CD4-positive, alpha-beta memory T cell (primary cell): ENCODE data around the gene DNAH3. TPM values are rescaled to one million over a fixed set of nuclear protein-coding genes. Genes with fewer than 3 reads are reported as not detected.
"Not testable (repeated sequence)": the region's sequence is repeated elsewhere in the genome, so short reads cannot be mapped to it uniquely, and the experiment has no call there.

ENCODE experiments used
- CTCF ChIA-PET: fragments of 350-600 bp; sonication (Branson Sonifier 250); formaldehyde crosslinking; loops from one replicate; lab custom pipeline; 2021; ENCODE audit warnings: inconsistent platforms; ENCODE audit not compliant: partially characterized antibody; lab: Charles Lee
- POLR2A ChIA-PET: fragments of 350-600 bp; sonication (Branson Sonifier 250); formaldehyde crosslinking; loops from one replicate; lab custom pipeline; 2021; ENCODE audit not compliant: partially characterized antibody; lab: Charles Lee
- DNase-seq, 5 donors: peaks; one replicate each; pipeline versions ENCODE4 v3.0.0 to v3.0.0-alpha.2; 2020 to 2022; ENCODE audit warnings: mixed read lengths in 1 of 5
- H3K27ac ChIP-seq: one replicate; pipeline ENCODE4 v1.7.0; 2013; ENCODE audit warnings: low read depth, low read length
- H3K27me3 ChIP-seq: 2 replicates; pipeline ENCODE4 v1.7.0; 2013; ENCODE audit warnings: mild to moderate bottlenecking, low read length, moderate library complexity; ENCODE audit not compliant: insufficient read depth
- H3K36me3 ChIP-seq: 2 replicates; pipeline ENCODE4 v1.7.0; 2013; ENCODE audit warnings: mild to moderate bottlenecking, low read length, moderate library complexity; ENCODE audit not compliant: insufficient read depth
- H3K4me1 ChIP-seq: 2 replicates; pipeline ENCODE4 v1.7.0; 2013; ENCODE audit warnings: mild to moderate bottlenecking, low read length, moderate library complexity; ENCODE audit not compliant: insufficient read depth
- H3K4me3 ChIP-seq, 2 donors: one replicate each; pipeline ENCODE4 v1.7.0; 2013; ENCODE audit warnings: low read length in 2 of 2, mild to moderate bottlenecking in 1 of 2
- H3K9me3 ChIP-seq, 2 donors: one replicate each; pipeline ENCODE4 v1.7.0; 2013; ENCODE audit warnings: low read length in 2 of 2, control low read depth in 1 of 2; ENCODE audit not compliant: control insufficient read depth in 1 of 2
- H3K27ac Mint-ChIP-seq, 7 donors: one replicate each; pipeline ENCODE4 v1.8.0; 2020 to 2021; ENCODE audit warnings: mixed read lengths in 7 of 7, mild to moderate bottlenecking in 6 of 7, inconsistent platforms in 3 of 7, moderate library complexity in 3 of 7
- H3K27me3 Mint-ChIP-seq, 2 donors: one replicate each; pipeline ENCODE4 v1.8.0; 2020 to 2021; ENCODE audit warnings: mixed read lengths in 2 of 2
- H3K36me3 Mint-ChIP-seq, 2 donors: one replicate each; pipeline ENCODE4 v1.8.0; 2020 to 2021; ENCODE audit warnings: mixed read lengths in 2 of 2, inconsistent platforms in 1 of 2, mild to moderate bottlenecking in 1 of 2
- H3K4me1 Mint-ChIP-seq, 4 donors: one replicate each; pipeline ENCODE4 v1.8.0; 2020 to 2021; ENCODE audit warnings: mixed read lengths in 4 of 4, mild to moderate bottlenecking in 1 of 4
- H3K4me3 Mint-ChIP-seq, 8 donors: one replicate each; pipeline ENCODE4 v1.8.0; 2020 to 2021; ENCODE audit warnings: mixed read lengths in 8 of 8, mild to moderate bottlenecking in 7 of 8, moderate library complexity in 6 of 8, inconsistent platforms in 3 of 8
- H3K9me3 Mint-ChIP-seq, 8 donors: one replicate each; pipeline ENCODE4 v1.8.0; 2020 to 2021; ENCODE audit warnings: mixed read lengths in 8 of 8, mild to moderate bottlenecking in 5 of 8, inconsistent platforms in 3 of 8, moderate library complexity in 1 of 8
- intact Hi-C: fragments of 100-400 bp; cut with micrococcal nuclease; formaldehyde crosslinking; loops from one replicate; pipeline ENCODE4 v1.15.1; 2023
- polyA plus RNA-seq, 2 donors: library from polyadenylated mRNA; unstranded; fragments of 300-500 nt; fragmentation: Illumina TruSeq; gene quantifications; one replicate each; pipeline ENCODE4 v1.2.3, GENCODE V29; 2021
- total RNA-seq, 2 experiments: library from RNA; stranded (reverse); gene quantifications; one replicate each; pipeline ENCODE4 v1.2.3, GENCODE V29; 2021

DNAH3 gene
- total and polyA plus RNA-seq, 4 experiments from 2014 or later: not detected

GRCh38 chr16:20933589-20933988 is 217.1 kb downstream of the DNAH3 start:
- DNase-seq: no peak
- H3K4me3 Mint-ChIP-seq: no peak overlapping the region
- H3K36me3 Mint-ChIP-seq: no peaks in the 10 kb centered on the region
- H3K27me3 ChIP-seq: no peaks in the 10 kb centered on the region
- H3K4me1 ChIP-seq: no peaks in the 10 kb centered on the region
- no peak overlapping the region for H3K4me3 ChIP-seq
- no peaks in the 10 kb centered on the region for H3K4me1 Mint-ChIP-seq
- H3K9me3 Mint-ChIP-seq: no peaks in the 10 kb centered on the region
- H3K27me3 Mint-ChIP-seq: no peaks in the 10 kb centered on the region
- POLR2A ChIA-PET: no interaction called here
- no peak overlapping the region for H3K27ac Mint-ChIP-seq
- intact Hi-C loops: no loop called here
- no peaks in the 10 kb centered on the region for H3K36me3 ChIP-seq
- CTCF ChIA-PET: no interaction called here
- H3K27ac ChIP-seq: no peak overlapping the region
- H3K9me3 ChIP-seq: no peaks in the 10 kb centered on the region

- intact Hi-C loops: no loop called here
- Histone ChIP-seq H3K9me3 (no peaks in the 10 kb centered on the region), H3K4me3 (no peak overlapping the region), H3K27me3 (no peaks in the 10 kb centered on the region), H3K27ac (no peak overlapping the region), H3K4me1 (no peaks in the 10 kb centered on the region), H3K36me3 (no peaks in the 10 kb centered on the region)
- ChIA-PET POLR2A (no interaction called here), CTCF (no interaction called here)
- Mint-ChIP-seq H3K36me3 (peaks cover 2 to 3% of the 10 kb centered on the region in 2 donors), H3K27ac (no peak overlapping the region), H3K4me1 (no peaks in the 10 kb centered on the region), H3K9me3 (no peaks in the 10 kb centered on the region), H3K4me3 (no peak overlapping the region), H3K27me3 (no peaks in the 10 kb centered on the region)
- DNase-seq: no peak
Observed at GRCh38 chr16:20931066-20931600, 219.5 kb downstream of the DNAH3 start.

- Histone ChIP-seq H3K27ac (no peak overlapping the region), H3K36me3 (no peaks in the 10 kb centered on the region), H3K9me3 (no peaks in the 10 kb centered on the region), H3K4me3 (no peak overlapping the region), H3K27me3 (no peaks in the 10 kb centered on the region), H3K4me1 (no peaks in the 10 kb centered on the region)
- Mint-ChIP-seq H3K27me3 (no peaks in the 10 kb centered on the region), H3K36me3 (peaks cover 9 to 10% of the 10 kb centered on the region in 2 donors), H3K4me3 (no peak overlapping the region), H3K9me3 (no peaks in the 10 kb centered on the region), H3K27ac (no peak overlapping the region), H3K4me1 (no peaks in the 10 kb centered on the region)
- POLR2A ChIA-PET: interaction anchor here (0.6 kb wide), 1 partner anchor 9 kb away, joined by 3 read pairs; no protein-coding TSS in a partner anchor
- no peak for DNase-seq
- CTCF ChIA-PET: interaction anchor here (0.7 kb wide), 1 partner anchor 69 kb away, joined by 3 read pairs; no protein-coding TSS in a partner anchor
- intact Hi-C loops: no loop called here
Observed at GRCh38 chr16:20930365-20930690, 220.3 kb downstream of the DNAH3 start.

GRCh38 chr16:20929676-20930364 is 220.8 kb downstream of the DNAH3 start:
- POLR2A ChIA-PET: interaction anchor here (0.6 kb wide), 1 partner anchor 8 kb away, joined by 3 read pairs; no protein-coding TSS in a partner anchor
- DNase-seq, H3K4me1 Mint-ChIP-seq, H3K36me3 ChIP-seq, H3K9me3 Mint-ChIP-seq, H3K9me3 ChIP-seq, H3K4me3 ChIP-seq, H3K27me3 ChIP-seq, H3K27me3 Mint-ChIP-seq, H3K27ac ChIP-seq, H3K4me3 Mint-ChIP-seq, H3K4me1 ChIP-seq, intact Hi-C loops: not testable (repeated sequence)
- CTCF ChIA-PET: interaction anchor here (0.7 kb wide), 1 partner anchor 70 kb away, joined by 3 read pairs; no protein-coding TSS in a partner anchor
- Mint-ChIP-seq H3K27ac (peak overlapping the region in 1 of 7 donors; percentile 0), H3K36me3 (peaks cover 10% of the 10 kb centered on the region in 2 donors)

GRCh38 chr16:20928774-20929411 is 221.8 kb downstream of the DNAH3 start:
- ChIA-PET CTCF (no interaction called here), POLR2A (no interaction called here)
- Histone ChIP-seq H3K4me1 (no peaks in the 10 kb centered on the region), H3K27ac (no peak overlapping the region), H3K27me3 (no peaks in the 10 kb centered on the region), H3K4me3 (no peak overlapping the region), H3K9me3 (no peaks in the 10 kb centered on the region), H3K36me3 (peaks cover 9% of the 10 kb centered on the region)
- no peaks in the 10 kb centered on the region for H3K9me3 Mint-ChIP-seq
- no peak for DNase-seq
- intact Hi-C loops: no loop called here
- H3K27me3 Mint-ChIP-seq: no peaks in the 10 kb centered on the region
- H3K36me3 Mint-ChIP-seq: peaks cover 10 to 16% of the 10 kb centered on the region in 2 donors
- no peak overlapping the region for H3K27ac Mint-ChIP-seq
- no peaks in the 10 kb centered on the region for H3K4me1 Mint-ChIP-seq
- H3K4me3 Mint-ChIP-seq: no peak overlapping the region

- intact Hi-C loops: no loop called here
- Mint-ChIP-seq H3K4me3 (no peak overlapping the region), H3K27ac (no peak overlapping the region), H3K9me3 (no peaks in the 10 kb centered on the region), H3K4me1 (no peaks in the 10 kb centered on the region), H3K27me3 (no peaks in the 10 kb centered on the region), H3K36me3 (peaks cover 14 to 28% of the 10 kb centered on the region in 2 donors)
- H3K27me3 ChIP-seq: no peaks in the 10 kb centered on the region
- no peaks in the 10 kb centered on the region for H3K4me1 ChIP-seq
- POLR2A ChIA-PET: no interaction called here
- CTCF ChIA-PET: no interaction called here
- H3K4me3 ChIP-seq: no peak overlapping the region
- no peak for DNase-seq
- H3K36me3 ChIP-seq: peaks cover 9% of the 10 kb centered on the region
- no peak overlapping the region for H3K27ac ChIP-seq
- H3K9me3 ChIP-seq: no peaks in the 10 kb centered on the region
Observed at GRCh38 chr16:20925751-20926150, 224.9 kb downstream of the DNAH3 start.

GRCh38 chr16:20923876-20924275 is 226.8 kb downstream of the DNAH3 start:
- no peak for DNase-seq
- H3K36me3 ChIP-seq: peaks cover 13% of the 10 kb centered on the region
- H3K27ac ChIP-seq: no peak overlapping the region
- intact Hi-C loops: no loop called here
- H3K4me1 Mint-ChIP-seq: no peaks in the 10 kb centered on the region
- no peaks in the 10 kb centered on the region for H3K27me3 ChIP-seq
- ChIA-PET POLR2A (no interaction called here), CTCF (no interaction called here)
- H3K4me3 Mint-ChIP-seq: no peak overlapping the region
- H3K4me3 ChIP-seq: no peak overlapping the region
- no peak overlapping the region for H3K27ac Mint-ChIP-seq
- peaks cover 22 to 39% of the 10 kb centered on the region in 2 donors for H3K36me3 Mint-ChIP-seq
- H3K9me3 Mint-ChIP-seq: no peaks in the 10 kb centered on the region
- H3K9me3 ChIP-seq: no peaks in the 10 kb centered on the region
- no peaks in the 10 kb centered on the region for H3K4me1 ChIP-seq
- no peaks in the 10 kb centered on the region for H3K27me3 Mint-ChIP-seq
